ENCODE results near the gene METRN. TPM values are rescaled to one million over a fixed set of nuclear protein-coding genes. Genes with fewer than 3 reads are reported as not detected.
A peak's percentile ranks its signal among the peaks of the same experiment; 100 is the strongest.

METRN gene
- polyA plus RNA-seq, 3 donors, result 0.97 to 5.4 (median 1.7) TPM

DNA sequence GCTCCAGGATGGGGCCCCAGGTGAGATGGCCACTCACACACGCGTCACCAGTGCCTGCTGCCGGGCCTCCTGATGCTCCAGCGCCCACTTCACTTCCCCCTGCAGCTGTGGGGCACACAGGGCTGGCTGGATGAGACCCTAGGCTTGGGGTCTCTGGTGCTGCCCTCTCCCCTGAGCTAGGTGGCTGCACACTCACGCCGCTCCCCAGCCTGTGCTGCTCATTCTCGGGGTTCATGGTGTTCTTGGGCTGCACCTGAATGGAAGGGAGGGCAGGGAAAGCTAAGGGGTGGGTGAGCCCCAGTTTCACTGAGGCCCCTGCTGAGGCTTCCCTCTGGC is 10.1 kb downstream of the METRN start:
- H3K4me1 Mint-ChIP-seq, result peaks cover 14% of the 10 kb centered on the region
- Histone ChIP-seq H3K27me3 (ENCODE audit: control insufficient read depth in 2 of 2, insufficient read depth in 2 of 2, low read length in 2 of 2) (peaks cover 3 to 38% of the 10 kb centered on the region in 2 donors), H3K36me3 (replicated peaks in 1 of 2; ENCODE audit: control insufficient read depth in 1 of 2, insufficient read depth in 2 of 2, low read length in 2 of 2) (peaks cover 0 to 1% of the 10 kb centered on the region in 2 donors), H3K27ac (ENCODE audit: low read depth in 1 of 2, low read length in 2 of 2) (no peak overlapping the region), H4K20me1 (ENCODE audit: insufficient read depth, low read length) (peaks cover 20% of the 10 kb centered on the region), H3K9ac (ENCODE audit: insufficient read depth, low read length, poor library complexity, severe bottlenecking) (no peak overlapping the region), H2AFZ (ENCODE audit: insufficient read depth, low read depth, low read length, poor library complexity, severe bottlenecking) (no peak overlapping the region), H3K79me2 (ENCODE audit: insufficient read depth, low read length) (no peaks in the 10 kb centered on the region), H3K9me3 (replicated peaks in 1 of 2; ENCODE audit: control insufficient read depth in 1 of 2, insufficient read depth in 1 of 2, low read length in 2 of 2) (no peaks in the 10 kb centered on the region), H3K4me3 (replicated peaks in 1 of 3; ENCODE audit: low read depth in 2 of 3, low read length in 3 of 3) (no peak overlapping the region), H3K4me2 (replicated peaks; ENCODE audit: extremely low read depth, low read length, poor library complexity, severe bottlenecking) (no peak overlapping the region), H3K4me1 (ENCODE audit: control insufficient read depth in 1 of 2, insufficient read depth in 2 of 2, low read length in 2 of 2) (peaks cover 31 to 49% of the 10 kb centered on the region in 2 donors)
- H3K27ac Mint-ChIP-seq, result no peak overlapping the region
- intact Hi-C loops (cut with micrococcal nuclease), result no loop called here
- TF ChIP-seq, protein P1, sequence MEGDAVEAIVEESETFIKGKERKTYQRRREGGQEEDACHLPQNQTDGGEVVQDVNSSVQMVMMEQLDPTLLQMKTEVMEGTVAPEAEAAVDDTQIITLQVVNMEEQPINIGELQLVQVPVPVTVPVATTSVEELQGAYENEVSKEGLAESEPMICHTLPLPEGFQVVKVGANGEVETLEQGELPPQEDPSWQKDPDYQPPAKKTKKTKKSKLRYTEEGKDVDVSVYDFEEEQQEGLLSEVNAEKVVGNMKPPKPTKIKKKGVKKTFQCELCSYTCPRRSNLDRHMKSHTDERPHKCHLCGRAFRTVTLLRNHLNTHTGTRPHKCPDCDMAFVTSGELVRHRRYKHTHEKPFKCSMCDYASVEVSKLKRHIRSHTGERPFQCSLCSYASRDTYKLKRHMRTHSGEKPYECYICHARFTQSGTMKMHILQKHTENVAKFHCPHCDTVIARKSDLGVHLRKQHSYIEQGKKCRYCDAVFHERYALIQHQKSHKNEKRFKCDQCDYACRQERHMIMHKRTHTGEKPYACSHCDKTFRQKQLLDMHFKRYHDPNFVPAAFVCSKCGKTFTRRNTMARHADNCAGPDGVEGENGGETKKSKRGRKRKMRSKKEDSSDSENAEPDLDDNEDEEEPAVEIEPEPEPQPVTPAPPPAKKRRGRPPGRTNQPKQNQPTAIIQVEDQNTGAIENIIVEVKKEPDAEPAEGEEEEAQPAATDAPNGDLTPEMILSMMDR (IDR thresholded peaks at IDR 0.05), result no peak
- H3K36me3 Mint-ChIP-seq, result peaks cover 4 to 5% of the 10 kb centered on the region in 2 donors
- no peaks in the 10 kb centered on the region for H3K9me3 Mint-ChIP-seq
- H3K27me3 Mint-ChIP-seq (ENCODE audit: low read depth in 3 of 3), result peaks cover 15 to 51% (median 24%) of the 10 kb centered on the region in 3 donors
- DNase-seq, result no peak
- 68% methylated on average over 7 of the region's 7 CpGs for WGBS (ENCODE audit: insufficient coverage)
- no peak overlapping the region for H3K4me3 Mint-ChIP-seq

GRCh38 chr16:725463-726187 is 10.7 kb downstream of the METRN start:
- H3K36me3 ChIP-seq (replicated peaks in 1 of 2; ENCODE audit: control insufficient read depth in 1 of 2, insufficient read depth in 2 of 2, low read length in 2 of 2), result peaks cover 0 to 6% of the 10 kb centered on the region in 2 donors
- 87% methylated on average over 22 of the region's 23 CpGs for WGBS (ENCODE audit: insufficient coverage)
- DNase-seq, result no peak
- H4K20me1 ChIP-seq (ENCODE audit: insufficient read depth, low read length), result peaks cover 20% of the 10 kb centered on the region
- peaks cover 3 to 35% of the 10 kb centered on the region in 2 donors for H3K27me3 ChIP-seq (ENCODE audit: control insufficient read depth in 2 of 2, insufficient read depth in 2 of 2, low read length in 2 of 2)
- intact Hi-C loops (cut with micrococcal nuclease), result no loop called here
- Mint-ChIP-seq H3K36me3 (peaks cover 4 to 5% of the 10 kb centered on the region in 2 donors), H3K27ac (no peak overlapping the region), H3K27me3 (ENCODE audit: low read depth in 3 of 3) (peaks cover 11 to 46% (median 20%) of the 10 kb centered on the region in 3 donors), H3K4me3 (peak overlapping the region in 1 of 2 donors; percentile 82), H3K4me1 (peaks cover 9% of the 10 kb centered on the region), H3K9me3 (no peaks in the 10 kb centered on the region)
- H3K4me3 ChIP-seq (replicated peaks in 1 of 3; ENCODE audit: low read depth in 2 of 3, low read length in 3 of 3), result no peak overlapping the region
- no peaks in the 10 kb centered on the region for H3K79me2 ChIP-seq (ENCODE audit: insufficient read depth, low read length)
- H2AFZ ChIP-seq (ENCODE audit: insufficient read depth, low read depth, low read length, poor library complexity, severe bottlenecking), result no peak overlapping the region
- no peak overlapping the region for H3K4me2 ChIP-seq (replicated peaks; ENCODE audit: extremely low read depth, low read length, poor library complexity, severe bottlenecking)
- H3K4me1 ChIP-seq (ENCODE audit: control insufficient read depth in 1 of 2, insufficient read depth in 2 of 2, low read length in 2 of 2), result peaks cover 25 to 43% of the 10 kb centered on the region in 2 donors
- TF ChIP-seq, protein P1 (IDR thresholded peaks at IDR 0.05), result no peak
- H3K9ac ChIP-seq (ENCODE audit: insufficient read depth, low read length, poor library complexity, severe bottlenecking), result no peak overlapping the region
- H3K9me3 ChIP-seq (replicated peaks in 1 of 2; ENCODE audit: control insufficient read depth in 1 of 2, insufficient read depth in 1 of 2, low read length in 2 of 2), result no peaks in the 10 kb centered on the region
- no peak overlapping the region for H3K27ac ChIP-seq (ENCODE audit: low read depth in 1 of 2, low read length in 2 of 2)
